OCI-LY7 (cell line): ENCODE measurements around the gene SMTNL2. TPM values are rescaled to one million over a fixed set of nuclear protein-coding genes. Genes with fewer than 3 reads are reported as not detected.

ENCODE experiments used
- BruUV-seq: library from RNA; stranded (reverse); fragments of 400-500 nt; replicated peaks from 2 replicates; lab custom pipeline; 2021; lab: Mats Ljungman, UMichigan
- CTCF ChIA-PET: fragments of 300-600 bp; sonication (Branson Sonifier 250); formaldehyde crosslinking; loops from one replicate; lab custom pipeline; 2022; ENCODE audit warnings: antibody characterized with exemption; ENCODE audit not compliant: unreplicated experiment; lab: Charles Lee
- POLR2A ChIA-PET: fragments of 300-600 bp; sonication (Branson Sonifier 250); formaldehyde crosslinking; loops from one replicate; lab custom pipeline; 2022; ENCODE audit warnings: antibody characterized with exemption; lab: Charles Lee
- DNase-seq: peaks from one replicate; pipeline ENCODE4 v3.0.0-alpha.2; 2015; ENCODE audit warnings: low spot score
- H2AFZ ChIP-seq: fragments of 200-600 bp; sonication (generic), shearing (Covaris generic); 2 replicates; pipeline ENCODE4 v1.6.1; 2014; ENCODE audit warnings: mild to moderate bottlenecking, antibody characterized with exemption, low read length, moderate library complexity
- H3K27ac ChIP-seq: fragments of 200-600 bp; sonication (generic); 2 replicates; pipeline ENCODE4 v1.5.1; 2014; ENCODE audit warnings: mixed run types, low read depth, mild to moderate bottlenecking, moderate library complexity, low read length, inconsistent platforms; ENCODE audit not compliant: poor library complexity, severe bottlenecking
- H3K36me3 ChIP-seq: fragments of 200-600 bp; sonication (generic); 2 replicates; pipeline ENCODE4 v1.6.1; 2014; ENCODE audit warnings: mild to moderate bottlenecking, antibody characterized with exemption, low read length, moderate library complexity, mixed read lengths; ENCODE audit not compliant: insufficient read depth
- H3K4me1 ChIP-seq: fragments of 200-600 bp; sonication (generic); 2 replicates; pipeline ENCODE4 v1.5.1; 2014; ENCODE audit warnings: mild to moderate bottlenecking, low read length; ENCODE audit not compliant: insufficient read depth, poor library complexity, severe bottlenecking
- H3K4me2 ChIP-seq: fragments of 200-600 bp; sonication (generic); 2 replicates; pipeline ENCODE4 v1.6.1; 2014; ENCODE audit warnings: mild to moderate bottlenecking, low read length
- H3K4me3 ChIP-seq: fragments of 200-600 bp; sonication (generic); 2 replicates; pipeline ENCODE4 v1.5.1; 2014; ENCODE audit warnings: mild to moderate bottlenecking, low read depth, low read length; ENCODE audit not compliant: poor library complexity, severe bottlenecking
- H3K79me2 ChIP-seq: fragments of 200-600 bp; sonication (generic); 2 replicates; pipeline ENCODE4 v1.6.1; 2016; ENCODE audit warnings: low read depth, mild to moderate bottlenecking, low read length, moderate library complexity, mixed read lengths; ENCODE audit not compliant: insufficient read depth
- H3K9me2 ChIP-seq: fragments of 200-600 bp; sonication (generic); 2 replicates; pipeline ENCODE4 v1.6.1; 2016; ENCODE audit warnings: mild to moderate bottlenecking, low read length, mixed read lengths; ENCODE audit not compliant: insufficient read depth
- H3K9me3 ChIP-seq: fragments of 200-600 bp; sonication (generic); 2 replicates; pipeline ENCODE4 v1.6.1; 2014; ENCODE audit warnings: mild to moderate bottlenecking, mixed run types, low read length, mixed read lengths
- H4K20me1 ChIP-seq: fragments of 200-600 bp; sonication (generic); 2 replicates; pipeline ENCODE4 v1.6.1; 2014; ENCODE audit warnings: mild to moderate bottlenecking, antibody characterized with exemption, low read length, moderate library complexity, mixed read lengths; ENCODE audit not compliant: insufficient read depth
- CTCF ChIP-seq: fragments of 200-600 bp; sonication (generic); conservative IDR thresholded peaks from 2 replicates; pipeline ENCODE4 v1.5.1; 2014; ENCODE audit warnings: mild to moderate bottlenecking, antibody characterized with exemption, low read length, moderate library complexity, mixed read lengths
- EZH2phosphoT487 ChIP-seq: fragments of 200-600 bp; sonication (generic); IDR thresholded peaks from 2 replicates; pipeline ENCODE4 v1.6.1; 2018; ENCODE audit warnings: low read depth, borderline replicate concordance, mild to moderate bottlenecking, mixed run types, antibody characterized with exemption, low read length, moderate library complexity, mixed read lengths
- intact Hi-C: fragments of 100-400 bp; cut with micrococcal nuclease; formaldehyde crosslinking; loops from one replicate; pipeline ENCODE4 v1.10.0; 2022; ENCODE audit not compliant: unreplicated experiment
- total RNA-seq, 2 experiments: library from RNA; depleted of rRNA in 1 of 2; stranded (reverse); fragments of >200 nt in 1 of 2; shearing (Covaris generic) in 1 of 2; gene quantifications; 2 replicates each; pipeline ENCODE4 v1.2.3, GENCODE V29; 2014 to 2022

Gene SMTNL2
- total RNA-seq, 2 experiments from 2014 or later: not detected

GRCh38 chr17:4587195-4587594, 2.9 kb downstream of the SMTNL2 start:
- Histone ChIP-seq H3K27ac (no peak overlapping the region), H3K9me3 (no peaks in the 10 kb centered on the region), H3K4me1 (no peaks in the 10 kb centered on the region), H2AFZ (no peak overlapping the region), H3K36me3 (no peaks in the 10 kb centered on the region), H3K4me3 (no peak overlapping the region), H3K9me2 (no peaks in the 10 kb centered on the region), H3K4me2 (no peak overlapping the region), H4K20me1 (no peaks in the 10 kb centered on the region), H3K79me2 (no peaks in the 10 kb centered on the region)
- TF ChIP-seq CTCF (no peak), EZH2phosphoT487 (no peak)
- intact Hi-C loops: no loop called here
- BruUV-seq: no TSS peak
- POLR2A ChIA-PET: no interaction called here
- CTCF ChIA-PET: no interaction called here
- DNase-seq: no peak

- Histone ChIP-seq H3K4me1 (no peaks in the 10 kb centered on the region), H3K4me2 (no peak overlapping the region), H4K20me1 (no peaks in the 10 kb centered on the region), H2AFZ (no peak overlapping the region), H3K4me3 (no peak overlapping the region), H3K79me2 (no peaks in the 10 kb centered on the region), H3K9me2 (no peaks in the 10 kb centered on the region), H3K27ac (no peak overlapping the region), H3K9me3 (no peaks in the 10 kb centered on the region), H3K36me3 (no peaks in the 10 kb centered on the region)
- BruUV-seq: no TSS peak
- ChIA-PET POLR2A (no interaction called here), CTCF (no interaction called here)
- TF ChIP-seq EZH2phosphoT487: no peak
- no peak for TF ChIP-seq CTCF
- no peak for DNase-seq
- intact Hi-C loops: no loop called here
These were observed 3.5 kb downstream of the SMTNL2 start for GRCh38 chr17:4587803-4588202.

GRCh38 chr17:4588391-4588790, 4.1 kb downstream of the SMTNL2 start:
- BruUV-seq: no TSS peak
- intact Hi-C loops: no loop called here
- TF ChIP-seq EZH2phosphoT487: no peak
- TF ChIP-seq CTCF: no peak
- ChIA-PET POLR2A (no interaction called here), CTCF (no interaction called here)
- Histone ChIP-seq H3K4me2 (no peak overlapping the region), H4K20me1 (no peaks in the 10 kb centered on the region), H3K9me2 (no peaks in the 10 kb centered on the region), H3K4me3 (no peak overlapping the region), H3K36me3 (no peaks in the 10 kb centered on the region), H3K27ac (no peak overlapping the region), H3K79me2 (no peaks in the 10 kb centered on the region), H3K4me1 (no peaks in the 10 kb centered on the region), H2AFZ (no peak overlapping the region), H3K9me3 (no peaks in the 10 kb centered on the region)
- no peak for DNase-seq
